OCI-LY7 (cell line): Measurements from ENCODE around the gene NTN3. TPM values are rescaled to one million over a fixed set of nuclear protein-coding genes. Genes with fewer than 3 reads are reported as not detected.

Experiments used
- BruUV-seq: library from RNA; stranded (reverse); fragments of 400-500 nt; replicated peaks from 2 replicates; lab custom pipeline; 2021; lab: Mats Ljungman, UMichigan
- CTCF ChIA-PET: fragments of 300-600 bp; sonication (Branson Sonifier 250); formaldehyde crosslinking; loops from one replicate; lab custom pipeline; 2022; ENCODE audit warnings: antibody characterized with exemption; ENCODE audit not compliant: unreplicated experiment; lab: Charles Lee
- POLR2A ChIA-PET: fragments of 300-600 bp; sonication (Branson Sonifier 250); formaldehyde crosslinking; loops from one replicate; lab custom pipeline; 2022; ENCODE audit warnings: antibody characterized with exemption; lab: Charles Lee
- DNase-seq: peaks from one replicate; pipeline ENCODE4 v3.0.0-alpha.2; 2015; ENCODE audit warnings: low spot score
- H2AFZ ChIP-seq: fragments of 200-600 bp; sonication (generic), shearing (Covaris generic); 2 replicates; pipeline ENCODE4 v1.6.1; 2014; ENCODE audit warnings: mild to moderate bottlenecking, antibody characterized with exemption, low read length, moderate library complexity
- H3K27ac ChIP-seq: fragments of 200-600 bp; sonication (generic); 2 replicates; pipeline ENCODE4 v1.5.1; 2014; ENCODE audit warnings: mixed run types, low read depth, mild to moderate bottlenecking, moderate library complexity, low read length, inconsistent platforms; ENCODE audit not compliant: poor library complexity, severe bottlenecking
- H3K36me3 ChIP-seq: fragments of 200-600 bp; sonication (generic); 2 replicates; pipeline ENCODE4 v1.6.1; 2014; ENCODE audit warnings: mild to moderate bottlenecking, antibody characterized with exemption, low read length, moderate library complexity, mixed read lengths; ENCODE audit not compliant: insufficient read depth
- H3K4me1 ChIP-seq: fragments of 200-600 bp; sonication (generic); 2 replicates; pipeline ENCODE4 v1.5.1; 2014; ENCODE audit warnings: mild to moderate bottlenecking, low read length; ENCODE audit not compliant: insufficient read depth, poor library complexity, severe bottlenecking
- H3K4me2 ChIP-seq: fragments of 200-600 bp; sonication (generic); 2 replicates; pipeline ENCODE4 v1.6.1; 2014; ENCODE audit warnings: mild to moderate bottlenecking, low read length
- H3K4me3 ChIP-seq: fragments of 200-600 bp; sonication (generic); 2 replicates; pipeline ENCODE4 v1.5.1; 2014; ENCODE audit warnings: mild to moderate bottlenecking, low read depth, low read length; ENCODE audit not compliant: poor library complexity, severe bottlenecking
- H3K79me2 ChIP-seq: fragments of 200-600 bp; sonication (generic); 2 replicates; pipeline ENCODE4 v1.6.1; 2016; ENCODE audit warnings: low read depth, mild to moderate bottlenecking, low read length, moderate library complexity, mixed read lengths; ENCODE audit not compliant: insufficient read depth
- H3K9me2 ChIP-seq: fragments of 200-600 bp; sonication (generic); 2 replicates; pipeline ENCODE4 v1.6.1; 2016; ENCODE audit warnings: mild to moderate bottlenecking, low read length, mixed read lengths; ENCODE audit not compliant: insufficient read depth
- H3K9me3 ChIP-seq: fragments of 200-600 bp; sonication (generic); 2 replicates; pipeline ENCODE4 v1.6.1; 2014; ENCODE audit warnings: mild to moderate bottlenecking, mixed run types, low read length, mixed read lengths
- H4K20me1 ChIP-seq: fragments of 200-600 bp; sonication (generic); 2 replicates; pipeline ENCODE4 v1.6.1; 2014; ENCODE audit warnings: mild to moderate bottlenecking, antibody characterized with exemption, low read length, moderate library complexity, mixed read lengths; ENCODE audit not compliant: insufficient read depth
- EZH2phosphoT487 ChIP-seq: fragments of 200-600 bp; sonication (generic); IDR thresholded peaks from 2 replicates; pipeline ENCODE4 v1.6.1; 2018; ENCODE audit warnings: low read depth, borderline replicate concordance, mild to moderate bottlenecking, mixed run types, antibody characterized with exemption, low read length, moderate library complexity, mixed read lengths
- intact Hi-C: fragments of 100-400 bp; cut with micrococcal nuclease; formaldehyde crosslinking; loops from one replicate; pipeline ENCODE4 v1.10.0; 2022; ENCODE audit not compliant: unreplicated experiment
- total RNA-seq, 2 experiments: library from RNA; depleted of rRNA in 1 of 2; stranded (reverse); fragments of >200 nt in 1 of 2; shearing (Covaris generic) in 1 of 2; gene quantifications; 2 replicates each; pipeline ENCODE4 v1.2.3, GENCODE V29; 2014 to 2022
- TF ChIP-seq, protein P1 (sequence below): fragments of 200-600 bp; sonication (generic); conservative IDR thresholded peaks from 2 replicates; pipeline ENCODE4 v1.5.1; 2014; ENCODE audit warnings: mild to moderate bottlenecking, antibody characterized with exemption, low read length, moderate library complexity, mixed read lengths

The NTN3 gene
- total RNA-seq, 2 experiments from 2014 or later: 1.7 to 2.3 TPM

DNA sequence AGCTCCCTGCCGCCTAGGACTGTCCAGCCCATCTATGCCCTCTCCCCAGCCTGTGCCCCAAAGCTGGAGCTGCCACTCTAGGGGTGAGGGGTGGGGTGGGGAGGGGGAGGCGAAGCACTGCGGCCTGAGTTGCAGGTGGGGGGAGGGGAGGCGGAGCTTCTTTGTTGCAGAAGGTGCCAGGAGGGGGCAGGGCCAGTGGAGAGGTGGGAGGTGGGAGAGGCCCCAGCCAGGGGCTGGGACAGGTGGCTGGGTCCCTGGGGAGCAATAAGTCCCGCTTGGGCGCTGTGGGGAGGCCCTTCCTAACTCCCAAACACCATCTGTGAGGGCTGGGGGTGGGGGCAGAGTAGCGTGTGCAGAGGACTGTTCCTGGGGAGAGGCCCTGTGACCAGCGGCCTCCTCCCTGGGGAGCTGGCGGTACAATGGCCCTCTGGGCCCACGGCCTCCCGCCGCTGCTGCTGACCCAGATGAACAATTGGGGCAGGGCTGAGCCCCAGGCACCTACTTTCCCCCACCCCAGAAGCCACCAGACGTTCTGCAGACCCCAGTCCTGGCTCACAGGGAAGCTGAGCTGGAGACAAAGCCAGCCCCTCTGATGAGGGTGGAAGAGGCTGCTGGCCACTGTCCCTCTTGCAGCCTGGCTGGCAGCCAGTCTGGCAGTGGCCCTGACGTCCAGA is 2.2 kb upstream of the NTN3 start:
- H3K27ac ChIP-seq: peak overlapping the region; percentile 89
- H4K20me1 ChIP-seq: no peaks in the 10 kb centered on the region
- BruUV-seq: no TSS peak
- peak; percentile 99 for DNase-seq
- ChIA-PET POLR2A (interaction anchor here (0.6 to 1.0 kb wide), 7 partner anchors 10 to 1055 kb away, joined by 3 to 7 read pairs (median 3); partner anchors contain the start of gene CCNF), CTCF (interaction anchor here (0.5 to 1.1 kb wide), 2 partner anchors 9 to 676 kb away, joined by 3 to 4 read pairs; partner anchors contain the start of gene TEDC2)
- peak overlapping the region; percentile 91 for H3K4me2 ChIP-seq
- no peaks in the 10 kb centered on the region for H3K9me2 ChIP-seq
- intact Hi-C loops: loop anchor here (2.0 to 5.0 kb wide), 2 partner anchors 37 to 64 kb away; no protein-coding TSS in a partner anchor
- no peak for TF ChIP-seq EZH2phosphoT487
- TF ChIP-seq, protein P1, sequence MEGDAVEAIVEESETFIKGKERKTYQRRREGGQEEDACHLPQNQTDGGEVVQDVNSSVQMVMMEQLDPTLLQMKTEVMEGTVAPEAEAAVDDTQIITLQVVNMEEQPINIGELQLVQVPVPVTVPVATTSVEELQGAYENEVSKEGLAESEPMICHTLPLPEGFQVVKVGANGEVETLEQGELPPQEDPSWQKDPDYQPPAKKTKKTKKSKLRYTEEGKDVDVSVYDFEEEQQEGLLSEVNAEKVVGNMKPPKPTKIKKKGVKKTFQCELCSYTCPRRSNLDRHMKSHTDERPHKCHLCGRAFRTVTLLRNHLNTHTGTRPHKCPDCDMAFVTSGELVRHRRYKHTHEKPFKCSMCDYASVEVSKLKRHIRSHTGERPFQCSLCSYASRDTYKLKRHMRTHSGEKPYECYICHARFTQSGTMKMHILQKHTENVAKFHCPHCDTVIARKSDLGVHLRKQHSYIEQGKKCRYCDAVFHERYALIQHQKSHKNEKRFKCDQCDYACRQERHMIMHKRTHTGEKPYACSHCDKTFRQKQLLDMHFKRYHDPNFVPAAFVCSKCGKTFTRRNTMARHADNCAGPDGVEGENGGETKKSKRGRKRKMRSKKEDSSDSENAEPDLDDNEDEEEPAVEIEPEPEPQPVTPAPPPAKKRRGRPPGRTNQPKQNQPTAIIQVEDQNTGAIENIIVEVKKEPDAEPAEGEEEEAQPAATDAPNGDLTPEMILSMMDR: no peak
- peaks cover 12% of the 10 kb centered on the region; the same call in 1 of the 2 replicates for H3K36me3 ChIP-seq
- no peaks in the 10 kb centered on the region for H3K79me2 ChIP-seq
- peaks cover 78% of the 10 kb centered on the region for H3K4me1 ChIP-seq
- H3K9me3 ChIP-seq: no peaks in the 10 kb centered on the region
- H2AFZ ChIP-seq: no peak overlapping the region
- peak overlapping the region; percentile 64 for H3K4me3 ChIP-seq

DNA sequence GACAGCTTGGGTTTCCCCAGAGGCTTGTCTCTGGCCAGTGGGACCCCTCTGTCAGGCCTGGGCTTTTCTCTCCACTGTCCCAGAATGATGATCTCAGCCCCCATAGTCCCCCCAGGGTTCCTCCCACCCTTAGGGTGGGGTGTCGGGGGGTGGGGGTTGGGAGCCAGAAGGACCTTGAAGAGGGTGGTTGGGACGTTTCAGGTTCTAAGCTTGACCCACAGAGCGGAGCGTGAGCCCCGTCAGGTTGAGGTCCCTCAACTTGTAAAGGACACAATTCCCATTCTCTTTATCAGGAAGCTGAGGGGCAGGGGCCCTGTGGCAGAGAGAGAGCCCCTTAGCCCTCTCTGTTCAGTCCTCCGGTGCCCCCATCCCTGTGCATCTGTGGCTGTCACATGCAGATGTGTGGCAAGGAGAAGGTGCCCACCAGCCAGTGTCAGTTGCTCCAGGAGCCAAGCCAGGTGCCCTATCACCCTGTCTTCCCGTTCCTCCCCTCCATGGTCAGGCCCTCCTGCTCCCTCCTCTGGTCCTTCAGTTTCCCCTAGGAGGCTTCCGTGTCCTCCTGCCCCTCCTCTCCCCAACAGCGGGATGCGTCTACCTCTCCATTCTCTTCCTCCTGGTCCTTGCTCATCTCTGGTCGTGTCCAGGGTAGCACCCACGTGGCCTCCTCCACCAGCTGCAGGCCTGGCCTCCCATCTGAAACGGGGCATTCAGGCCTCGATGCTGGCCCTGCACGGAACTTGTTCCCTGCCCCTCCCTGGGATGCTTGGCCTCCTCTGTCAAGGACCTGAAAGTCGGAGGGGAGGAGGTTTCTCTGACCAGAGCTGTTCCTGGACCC is 1.5 kb upstream of the NTN3 start:
- intact Hi-C loops: loop anchor here (2.0 to 5.0 kb wide), 2 partner anchors 37 to 63 kb away; no protein-coding TSS in a partner anchor
- peak; percentile 55 for DNase-seq

More for the DNA sequence above, 1.5 kb upstream of the NTN3 start:
- H3K4me3 ChIP-seq: peak overlapping the region; percentile 60
- TF ChIP-seq, protein P1: no peak
- no peak for TF ChIP-seq EZH2phosphoT487
- H3K27ac ChIP-seq: peak overlapping the region; percentile 89
- no peaks in the 10 kb centered on the region for H3K9me3 ChIP-seq
- H3K4me2 ChIP-seq: peak overlapping the region; percentile 91
- ChIA-PET CTCF (interaction anchor here (0.5 to 1.1 kb wide), 2 partner anchors 10 to 675 kb away, joined by 3 to 4 read pairs; partner anchors contain the start of gene TEDC2), POLR2A (interaction anchor here (0.7 to 1.9 kb wide), 3 partner anchors 10 to 32 kb away, joined by 3 to 11 read pairs (median 3); partner anchors contain the start of gene TEDC2)
- H3K4me1 ChIP-seq: peaks cover 78% of the 10 kb centered on the region
- no peak overlapping the region for H2AFZ ChIP-seq
- peaks cover 4% of the 10 kb centered on the region; the same call in 1 of the 2 replicates for H3K36me3 ChIP-seq
- H4K20me1 ChIP-seq: no peaks in the 10 kb centered on the region
- no peaks in the 10 kb centered on the region for H3K9me2 ChIP-seq
- H3K79me2 ChIP-seq: peaks cover 3% of the 10 kb centered on the region; the same call in 1 of the 2 replicates
- BruUV-seq: no TSS peak
